GM19240 (cell line): Measurements from ENCODE around the gene DIDO1.

Experiments
- DNase-seq: peaks from one replicate; pipeline ENCODE4 v3.0.0; 2011; ENCODE audit warnings: low spot score; ENCODE audit not compliant: insufficient read length

The DIDO1 gene

GRCh38 chr20:62896526-62896925 lies 29.8 kb downstream of the DIDO1 start:
- no peak for DNase-seq

- DNase-seq, result no peak
These were observed 30.8 kb downstream of the DIDO1 start for GRCh38 chr20:62895539-62895938.

GRCh38 chr20:62894261-62894660 lies 32.0 kb downstream of the DIDO1 start:
- no peak for DNase-seq

DNA sequence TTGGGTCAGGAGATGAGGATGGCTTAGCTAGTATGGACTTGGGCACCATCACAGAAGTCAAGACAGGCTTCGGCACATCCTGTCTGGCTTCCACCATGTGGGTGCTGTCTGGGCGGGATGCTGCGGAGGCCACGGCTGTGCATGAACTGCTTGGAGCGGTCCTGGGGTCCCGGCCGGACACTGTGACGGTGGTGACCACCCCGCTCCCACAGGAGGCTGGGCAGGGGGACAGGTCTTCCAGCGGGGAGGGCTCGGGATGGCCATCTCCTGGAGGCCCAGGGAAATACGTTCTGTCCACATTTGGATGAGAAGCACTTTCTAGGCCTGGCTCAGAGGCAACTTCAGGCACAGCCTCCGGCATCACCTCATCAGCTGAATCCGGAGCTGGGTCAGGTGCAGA lies 32.6 kb downstream of the DIDO1 start:
- no peak for DNase-seq

GRCh38 chr20:62892348-62893304 lies 33.7 kb downstream of the DIDO1 start:
- no peak for DNase-seq

DNA sequence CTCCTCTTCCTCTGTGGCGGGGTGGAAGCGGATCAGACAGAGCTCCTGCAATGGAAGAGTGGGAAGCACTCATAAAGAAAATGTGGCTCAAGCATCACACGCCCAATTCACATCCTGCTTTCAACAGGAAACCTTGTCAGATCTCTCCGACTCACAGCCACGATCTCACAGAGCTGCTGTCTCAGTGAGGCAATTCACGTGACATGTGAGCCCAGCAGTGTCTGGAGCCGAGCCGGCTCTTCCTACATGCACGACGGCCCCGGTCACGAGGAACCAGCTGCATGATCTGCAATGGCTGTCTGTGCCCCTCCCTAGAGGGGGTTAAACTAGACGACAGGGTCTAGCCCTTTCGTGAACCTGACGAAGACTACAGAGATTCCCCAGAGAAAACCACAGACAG lies 35.2 kb downstream of the DIDO1 start:
- no peak for DNase-seq

DNA sequence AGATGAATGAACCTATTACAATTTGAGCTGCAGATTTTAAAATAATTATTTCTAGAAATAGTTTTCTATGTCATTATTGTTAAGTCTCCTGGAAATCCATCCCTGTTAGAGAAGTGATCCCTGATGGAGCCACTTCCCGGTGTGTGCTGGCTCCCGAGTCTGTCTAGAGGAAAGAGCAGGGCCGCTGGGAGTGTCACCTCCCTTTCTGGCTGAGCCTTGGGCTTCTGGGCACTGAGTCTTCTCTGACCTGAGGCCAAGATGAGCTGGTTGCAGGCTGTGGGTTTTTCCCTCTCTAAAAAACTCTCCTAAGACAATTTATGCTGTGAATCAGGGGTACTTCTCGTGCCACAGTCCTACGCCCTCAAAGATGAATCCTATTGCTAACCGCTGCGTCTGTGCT lies 35.9 kb downstream of the DIDO1 start:
- no peak for DNase-seq

- no peak for DNase-seq
These were observed 36.4 kb downstream of the DIDO1 start for GRCh38 chr20:62889871-62890270.

GRCh38 chr20:62889411-62889810 lies 36.9 kb downstream of the DIDO1 start:
- no peak for DNase-seq

GRCh38 chr20:62888910-62889309 lies 37.4 kb downstream of the DIDO1 start:
- DNase-seq, result no peak

GRCh38 chr20:62888406-62888805 lies 37.9 kb downstream of the DIDO1 start:
- no peak for DNase-seq

DNA sequence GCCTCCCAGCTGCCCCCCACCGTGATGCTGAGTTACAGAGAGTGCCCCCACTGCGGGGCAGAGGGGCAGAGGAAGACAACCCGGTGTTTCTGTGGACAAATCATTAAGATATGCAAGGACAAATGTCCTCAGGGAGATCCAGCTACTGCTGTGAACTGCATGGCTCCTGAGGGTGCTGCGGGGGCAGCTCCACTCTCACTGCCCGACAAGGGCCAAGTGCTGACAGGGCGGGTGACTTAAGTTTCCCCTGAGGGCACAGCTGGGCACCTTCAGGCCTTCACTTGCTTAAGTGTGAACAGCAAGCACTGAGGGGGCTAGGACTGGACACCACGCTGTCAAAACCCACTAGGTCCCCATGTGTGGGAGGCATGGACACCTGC lies 38.5 kb downstream of the DIDO1 start:
- DNase-seq, result no peak

DNA sequence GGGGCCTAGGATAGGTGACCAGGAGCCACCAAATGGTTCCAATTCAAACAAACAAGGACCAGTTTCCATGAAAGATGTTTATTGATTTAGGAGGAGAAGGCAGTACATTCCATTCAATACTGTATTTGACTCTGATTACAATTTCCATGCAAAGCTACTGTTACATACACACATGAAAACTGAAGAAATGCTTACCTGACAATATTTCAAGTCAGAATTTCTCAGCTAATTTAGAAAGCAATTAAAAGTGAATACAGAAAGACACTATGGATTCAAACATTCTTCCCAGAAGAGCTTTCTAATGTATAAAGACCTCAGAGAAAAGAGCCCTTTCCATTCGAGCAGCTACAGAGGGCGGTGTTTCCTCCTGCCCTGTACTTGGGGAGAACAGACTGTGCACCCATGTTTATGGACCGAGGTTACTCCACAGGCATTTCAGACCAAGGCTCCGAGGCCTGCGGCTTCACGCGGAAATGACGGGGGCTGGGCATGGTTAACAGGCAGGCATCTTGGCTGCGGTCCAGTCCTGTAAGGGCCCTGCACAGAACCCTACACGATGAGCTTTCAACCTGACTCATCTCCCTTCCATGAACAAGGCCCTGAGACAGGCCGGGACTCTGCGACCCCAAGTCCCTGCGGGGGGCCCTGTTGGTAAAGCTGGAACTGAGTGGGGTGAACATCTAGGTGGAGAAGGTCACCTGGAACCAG lies 39.0 kb downstream of the DIDO1 start:
- no peak for DNase-seq

DNA sequence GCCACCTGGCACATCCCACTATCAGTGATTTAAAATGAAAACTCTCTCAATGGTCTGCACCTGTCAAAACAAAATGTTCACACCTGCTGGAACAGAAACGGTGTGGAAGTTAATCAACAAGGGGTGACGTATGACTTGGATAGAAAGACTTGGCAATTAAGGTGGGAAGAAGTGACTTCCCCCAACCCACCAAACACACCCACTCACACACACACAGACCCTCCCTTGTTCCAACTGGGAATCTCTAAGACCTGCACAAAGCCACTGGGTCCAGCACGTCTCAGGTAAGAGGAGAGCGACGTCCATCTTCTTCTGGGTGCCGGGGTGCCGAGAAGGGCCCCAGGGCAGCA lies 39.6 kb downstream of the DIDO1 start:
- DNase-seq, result no peak

GRCh38 chr20:62885896-62886708 lies 40.2 kb downstream of the DIDO1 start:
- DNase-seq, result no peak

DNA sequence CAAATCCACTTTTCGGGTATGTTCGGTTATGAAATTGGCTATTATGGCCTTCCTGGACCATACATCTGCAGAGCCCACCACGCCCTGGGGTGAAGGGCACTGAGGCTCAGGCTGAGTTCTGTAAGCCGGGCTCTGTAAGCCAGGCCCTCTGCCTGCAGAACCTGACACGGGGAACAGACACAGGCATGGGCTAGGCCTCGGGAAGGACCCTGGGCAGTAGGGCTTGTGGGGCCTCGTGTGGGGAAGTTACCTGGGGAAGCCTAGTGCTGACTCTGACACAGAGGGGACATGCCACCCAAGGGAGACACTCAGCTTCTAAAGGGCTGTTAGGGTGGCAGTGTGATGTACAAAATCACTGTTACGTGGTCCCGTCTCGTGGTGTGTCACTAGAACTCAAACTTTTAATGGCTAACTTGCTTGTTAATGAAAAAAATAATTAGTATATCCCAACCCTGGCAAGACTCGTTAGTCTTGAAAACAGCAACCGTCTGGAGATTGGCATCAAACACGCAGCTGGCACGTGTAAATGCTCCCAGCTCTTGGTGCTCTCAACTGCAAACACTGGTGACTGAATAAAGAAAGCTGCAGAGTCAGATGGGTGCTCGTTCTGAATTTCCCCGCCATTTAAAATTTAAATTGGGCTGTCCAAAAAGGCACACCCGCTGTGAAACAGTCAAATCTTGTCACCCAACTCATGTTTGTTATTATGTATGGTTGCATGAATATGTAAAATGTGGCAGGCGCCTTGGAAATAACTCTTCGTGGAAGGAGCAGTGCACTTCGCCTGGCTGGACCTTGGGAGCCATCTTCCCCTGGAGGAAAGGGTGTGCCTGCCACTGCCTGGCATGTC lies 41.0 kb downstream of the DIDO1 start:
- DNase-seq, result no peak

GRCh38 chr20:62884556-62884955 lies 41.7 kb downstream of the DIDO1 start:
- DNase-seq, result no peak

GRCh38 chr20:62882426-62882825 lies 43.9 kb downstream of the DIDO1 start:
- DNase-seq, result no peak

GRCh38 chr20:62881662-62882395 lies 44.5 kb downstream of the DIDO1 start:
- DNase-seq, result no peak

DNA sequence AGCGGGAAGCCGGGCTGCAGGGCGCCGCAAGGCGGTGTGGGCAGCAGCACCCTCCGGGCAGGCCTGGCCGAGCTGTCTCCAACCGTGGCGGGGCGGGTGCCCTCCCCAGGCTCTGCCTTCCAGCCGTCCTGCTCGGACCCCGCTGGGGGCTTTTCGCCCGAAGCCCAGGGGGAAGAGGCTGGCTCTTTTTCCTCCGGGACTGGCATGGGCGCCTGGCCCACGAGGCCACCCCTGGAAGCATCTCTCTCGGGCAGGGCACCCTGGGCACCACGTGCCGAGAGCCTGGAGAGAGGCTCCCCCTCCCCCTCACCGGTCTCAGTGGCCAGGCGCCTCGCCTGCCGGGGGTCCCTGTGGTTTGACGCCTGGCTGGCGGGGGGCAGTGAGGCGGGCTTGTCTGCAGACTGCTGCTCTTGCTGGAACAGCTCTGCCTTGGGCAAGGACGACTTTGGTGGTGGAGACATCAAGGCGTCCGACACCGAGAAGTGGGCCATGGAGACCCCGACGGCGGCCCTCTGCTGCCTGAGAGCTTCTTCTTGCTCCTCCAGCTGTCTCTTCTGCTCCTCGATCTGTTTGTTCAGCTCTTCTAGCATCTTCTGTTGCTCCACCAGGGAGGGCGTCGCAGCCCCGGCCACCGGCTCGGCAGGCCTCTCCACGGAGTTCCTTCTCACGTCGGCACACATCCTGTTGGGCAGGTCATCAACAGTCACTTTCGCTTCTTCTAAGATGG lies 45.2 kb downstream of the DIDO1 start:
- no peak for DNase-seq
